GM12878 (cell line): ENCODE results near the gene LGALS1. TPM values are rescaled to one million over a fixed set of nuclear protein-coding genes. Genes with fewer than 3 reads are reported as not detected.

Experiments
- ATAC-seq: fragments of 200-7000 bp; cut with Tn5 transposase; 3 replicates; pipeline ENCODE4 v1.9.1; 2020; ENCODE audit warnings: mild to moderate bottlenecking, moderate library complexity
- BruUV-seq: library from RNA; stranded (reverse); fragments of 400-500 nt; replicated peaks from 2 replicates; lab custom pipeline; 2021; lab: Mats Ljungman, UMichigan
- CTCF ChIA-PET: fragments of 300-600 bp; sonication (Branson Sonifier 250); formaldehyde crosslinking; extraction: SDS; loops from one replicate; lab custom pipeline; 2021; ENCODE audit warnings: inconsistent platforms; lab: Yijun Ruan, JAX
- POLR2A ChIA-PET: fragments of 350-600 bp; formaldehyde crosslinking; extraction: SDS; loops from one replicate; lab custom pipeline; 2021; ENCODE audit warnings: inconsistent platforms; lab: Charles Lee
- RAD21 ChIA-PET: fragments of 300-600 bp; sonication (Branson Sonifier 250); formaldehyde crosslinking; loops from one replicate; lab custom pipeline; 2023; ENCODE audit warnings: antibody characterized with exemption; ENCODE audit not compliant: unreplicated experiment; lab: Charles Lee
- SMC1A ChIA-PET: fragments of 300-600 bp; sonication (Branson Sonifier 250); formaldehyde crosslinking; loops from one replicate; lab custom pipeline; 2023; ENCODE audit not compliant: unreplicated experiment, uncharacterized antibody; lab: Charles Lee
- DNase-seq: peaks from one replicate; pipeline ENCODE4 v3.0.0-alpha.2; 2011; ENCODE audit warnings: low read depth, low spot score
- FAIRE-seq: peaks from 3 replicates; lab custom pipeline; 2011; peaks lifted over from hg19 to GRCh38; lab: Jason Lieb, UNC
- H2AFZ ChIP-seq: 2 replicates; pipeline ENCODE4 v1.6.0; 2011; ENCODE audit warnings: low read depth, low read length, control low read depth; ENCODE audit not compliant: control insufficient read depth
- H3K27ac ChIP-seq: 2 replicates; pipeline ENCODE4 v1.5.1; 2011; ENCODE audit warnings: control low read depth; ENCODE audit not compliant: control insufficient read depth, insufficient read depth
- H3K27me3 ChIP-seq, 2 experiments: replicated peaks in 1 of 2; 2 replicates each; pipeline versions ENCODE4 v1.6.0 to v1.6.1; 2011; ENCODE audit warnings: low read length in 1 of 2; ENCODE audit not compliant: control insufficient read depth in 2 of 2, insufficient read depth in 2 of 2
- H3K36me3 ChIP-seq, 2 experiments: 2 replicates each; pipeline ENCODE4 v1.5.1; 2011; ENCODE audit warnings: low read length in 1 of 2; ENCODE audit not compliant: control insufficient read depth in 2 of 2, insufficient read depth in 2 of 2
- H3K4me1 ChIP-seq: 2 replicates; pipeline ENCODE4 v1.6.1; 2011; ENCODE audit warnings: mild to moderate bottlenecking, low read length, moderate library complexity, mixed read lengths; ENCODE audit not compliant: control insufficient read depth, insufficient read depth
- H3K4me2 ChIP-seq: 2 replicates; pipeline ENCODE4 v1.6.0; 2011; ENCODE audit warnings: control low read depth; ENCODE audit not compliant: control insufficient read depth, insufficient read depth
- H3K4me3 ChIP-seq: fragments of 200-600 bp; sonication (generic); 2 replicates; pipeline ENCODE4 v1.5.1; 2016
- H3K79me2 ChIP-seq: 2 replicates; pipeline ENCODE4 v1.6.0; 2011; ENCODE audit warnings: low read length; ENCODE audit not compliant: control insufficient read depth, insufficient read depth
- H3K9ac ChIP-seq: 2 replicates; pipeline ENCODE4 v1.8.0; 2011; ENCODE audit warnings: low read length, control low read depth, mixed read lengths; ENCODE audit not compliant: control insufficient read depth, insufficient read depth
- H3K9me3 ChIP-seq: replicated peaks from 3 replicates; pipeline ENCODE4 v1.5.1; 2011; ENCODE audit warnings: mild to moderate bottlenecking, low read length; ENCODE audit not compliant: control insufficient read depth, insufficient read depth
- H4K20me1 ChIP-seq: 2 replicates; pipeline ENCODE4 v1.6.0; 2011; ENCODE audit not compliant: control insufficient read depth, insufficient read depth
- EGR1 ChIP-seq, 2 experiments: IDR thresholded peaks; 1 replicate in 1 of 2; 2 replicates in 1 of 2; pipeline ENCODE4 v1.6.1; 2011 to 2012; ENCODE audit warnings: low read depth in 2 of 2, low read length in 2 of 2, borderline replicate concordance in 1 of 2, mild to moderate bottlenecking in 1 of 2, moderate library complexity in 1 of 2
- IKZF1 ChIP-seq: fragments of 450-650 bp; conservative IDR thresholded peaks from 2 replicates; pipeline ENCODE4 v1.6.1; 2017; ENCODE audit warnings: antibody characterized with exemption, mild to moderate bottlenecking
- JUNB ChIP-seq: IDR thresholded peaks from 2 replicates; pipeline ENCODE4 v1.6.1; 2016; ENCODE audit warnings: antibody characterized with exemption, mild to moderate bottlenecking
- KAT2A ChIP-seq: conservative IDR thresholded peaks from 2 replicates; pipeline ENCODE4 v1.6.1; 2011; ENCODE audit warnings: low read depth, low read length; ENCODE audit not compliant: control insufficient read depth
- PML ChIP-seq: IDR thresholded peaks from 2 replicates; pipeline ENCODE4 v1.6.1; 2012; ENCODE audit warnings: low read length, inconsistent platforms
- POLR2AphosphoS2 ChIP-seq: IDR thresholded peaks from 2 replicates; pipeline ENCODE4 v1.6.1; 2011; ENCODE audit warnings: low read depth, mild to moderate bottlenecking, low read length, improper control_type of control experiment, moderate library complexity
- POLR2AphosphoS5 ChIP-seq: IDR thresholded peaks from 2 replicates; pipeline ENCODE4 v1.6.1; 2011; ENCODE audit warnings: mild to moderate bottlenecking, low read length, inconsistent platforms
- RELA ChIP-seq: fragments of 450-650 bp; IDR thresholded peaks from 2 replicates; pipeline ENCODE4 v1.8.0; 2014; ENCODE audit warnings: borderline replicate concordance; ENCODE audit not compliant: partially characterized antibody
- RFX5 ChIP-seq: IDR thresholded peaks from 2 replicates; pipeline ENCODE4 v1.6.1; 2011; ENCODE audit warnings: low read depth, low read length, improper control_type of control experiment
- RUNX3 ChIP-seq: IDR thresholded peaks from 2 replicates; pipeline ENCODE4 v1.6.1; 2012; ENCODE audit warnings: low read length, inconsistent platforms
- SIN3A ChIP-seq: IDR thresholded peaks from 2 replicates; pipeline ENCODE4 v1.6.1; 2012; ENCODE audit warnings: low read depth, low read length, improper control_type of control experiment
- SUPT20H ChIP-seq: IDR thresholded peaks from 2 replicates; pipeline ENCODE4 v1.6.1; 2011; ENCODE audit warnings: low read depth, mild to moderate bottlenecking, low read length, moderate library complexity, borderline replicate concordance; ENCODE audit not compliant: control insufficient read depth
- TAF1 ChIP-seq: IDR thresholded peaks from 2 replicates; pipeline ENCODE4 v1.6.1; 2011; ENCODE audit warnings: mild to moderate bottlenecking, low read depth, low read length, borderline replicate concordance
- TCF3 ChIP-seq: IDR thresholded peaks from 2 replicates; pipeline ENCODE4 v1.6.1; 2012; ENCODE audit warnings: low read depth, mild to moderate bottlenecking, low read length, borderline replicate concordance; ENCODE audit not compliant: insufficient read depth
- ZNF274 ChIP-seq: IDR thresholded peaks from one replicate; pipeline ENCODE4 v1.8.0; 2011; ENCODE audit not compliant: insufficient read length, insufficient read depth
- WGBS: methylation state at CpG from one replicate; pipeline ENCODE4 v1.1.6; 2016; ENCODE audit warnings: low lambda C conversion rate; ENCODE audit not compliant: insufficient replicate concordance, insufficient coverage; ENCODE audit errors: missing lambda C conversion rate; 5-methylcytosine and 5-hydroxymethylcytosine counted together
- in situ Hi-C: fragments of 300-500 bp; cut with MboI; formaldehyde crosslinking; loops from 9 replicates; pipeline ENCODE4 v1.14.3; 2018; ENCODE audit warnings: mixed read lengths
- intact Hi-C: fragments of 100-400 bp; cut with micrococcal nuclease; formaldehyde crosslinking; loops from one replicate; pipeline ENCODE4 v1.14.2; 2022; ENCODE audit not compliant: unreplicated experiment
- polyA plus RNA-seq, 11 experiments: library from polyadenylated mRNA; depleted of rRNA in 4 of 11; unstranded in 6 of 11; stranded (reverse) in 5 of 11; fragments of >200 nt; fragmentation: Nextera tagmentation in 4 of 11; fragmentation: Illumina TruSeq in 1 of 11; extraction: Ambion mirVana in 4 of 11; extraction: Trizol in 1 of 11; gene quantifications; 1 replicate in 1 of 11; 2 replicates in 10 of 11; pipeline versions ENCODE4 v1.2.1 to v1.2.3, GENCODE V29; 2011 to 2016; ENCODE audit warnings: inconsistent platforms in 2 of 11, missing spikeins in 2 of 11, low read depth in 1 of 11
- total RNA-seq, 4 experiments: library from RNA; depleted of rRNA in 3 of 4; stranded (reverse); fragments of >200 nt in 3 of 4; fragmentation: Illumina TruSeq in 1 of 4; extraction: Trizol in 1 of 4; gene quantifications; 2 replicates each; pipeline versions ENCODE4 v1.2.1 to v1.2.3, GENCODE V29; 2013 to 2021
- TF ChIP-seq, protein P1 (sequence below): fragments of 150-350 bp; IDR thresholded peaks from 2 replicates; pipeline ENCODE4 v1.6.1; 2016; ENCODE audit warnings: low read depth, low read length
- TF ChIP-seq, protein P2 (sequence below): fragments of 450-650 bp; IDR thresholded peaks from 2 replicates; pipeline ENCODE4 v1.6.1; 2017; ENCODE audit warnings: low read depth, mild to moderate bottlenecking, moderate library complexity
- TF ChIP-seq, protein P3 (sequence below): fragments of 450-650 bp; IDR thresholded peaks from 2 replicates; pipeline ENCODE4 v1.6.1; 2016; ENCODE audit warnings: mild to moderate bottlenecking

The LGALS1 gene
- total and polyA plus RNA-seq, 10 of the 15 experiments (the other 5 are each of a cell fraction or from before 2014, with no cell fraction given): 312 to 1,889 (median 706) TPM

DNA sequence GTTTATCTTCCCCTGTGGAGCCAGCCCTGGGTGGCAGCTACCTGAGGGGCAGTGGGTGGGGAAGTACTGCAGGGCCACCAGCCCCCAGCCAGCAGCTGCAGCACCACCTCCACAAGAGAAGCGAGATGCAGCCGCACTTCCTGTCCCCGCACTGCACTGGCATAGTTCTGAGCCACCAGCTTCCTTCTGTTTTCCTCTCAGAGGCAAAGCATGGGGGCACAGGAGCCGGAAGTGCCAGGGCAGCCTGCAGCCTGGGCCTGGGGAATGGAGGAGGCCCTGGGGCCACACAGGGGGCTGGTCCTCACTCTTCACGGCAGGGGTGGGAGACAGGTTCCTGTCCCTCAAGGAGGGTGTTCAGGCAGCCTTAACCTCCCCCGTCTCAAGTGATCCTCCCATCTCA lies 47.9 kb upstream of the LGALS1 start:
- Histone ChIP-seq H3K4me3 (no peak overlapping the region), H3K4me1 (peaks cover 34% of the 10 kb centered on the region), H3K9ac (peak overlapping the region; percentile 8; the same call in 1 of the 2 replicates), H3K27ac (peak overlapping the region; percentile 60), H3K36me3 (peaks cover 14 to 20% of the 10 kb centered on the region in 2 experiments; a peak in 3 of 4 replicates), H3K4me2 (no peak overlapping the region; the same call in 1 of the 2 replicates), H3K9me3 (no peaks in the 10 kb centered on the region), H2AFZ (0 out of 2 replicates have a peak overlapping the region, but pooled peaks have one; percentile 10), H4K20me1 (no peaks in the 10 kb centered on the region), H3K79me2 (no peaks in the 10 kb centered on the region), H3K27me3 (no peaks in the 10 kb centered on the region)
- ChIA-PET SMC1A (interaction anchor here (0.9 to 5.9 kb wide), 13 partner anchors 8 to 56 kb away, joined by 3 to 69 read pairs (median 5); partner anchors contain the start of genes GGA1, PDXP and SH3BP1), RAD21 (interaction anchor here (0.8 to 7.1 kb wide), 9 partner anchors 8 to 53 kb away, joined by 3 to 76 read pairs (median 6); partner anchors contain the start of genes LGALS1, PDXP and SH3BP1), POLR2A (interaction anchor here (0.6 to 5.0 kb wide), 13 partner anchors 10 to 217 kb away, joined by 3 to 45 read pairs (median 4); partner anchors contain the start of genes ANKRD54, GGA1, LGALS1 and PDXP), CTCF (interaction anchor here (0.6 to 14.9 kb wide), 7 partner anchors 10 to 398 kb away, joined by 3 to 275 read pairs (median 63); partner anchors contain the start of genes GGA1, LGALS1, NOL12 and PDXP)
- FAIRE-seq (peak; percentile 64), ATAC-seq (peak; percentile 58), DNase-seq (no peak)
- WGBS: 45% methylated on average over 5 of the region's 6 CpGs
- in situ Hi-C loops: loop anchor here (5.0 kb wide), 1 partner anchor 55 kb away; no protein-coding TSS in a partner anchor
- intact Hi-C loops: no loop called here
- no TSS peak for BruUV-seq
- TF ChIP-seq RELA (no peak), SUPT20H (no peak), RFX5 (no peak), ZNF274 (no peak), IKZF1 (peak; percentile 51; the same call in 1 of the 2 replicates), RUNX3 (no peak), KAT2A (no peak), SIN3A (no peak), POLR2AphosphoS2 (no peak), POLR2AphosphoS5 (0 out of 2 replicates have a peak, but pooled peaks have one; percentile 8), PML (no peak), EGR1 (IDR thresholded peaks at IDR 0.05; ENCODE audit: borderline replicate concordance in 1 of 2, low read depth in 2 of 2, low read length in 2 of 2) (no peak), TCF3 (0 out of 2 replicates have a peak, but pooled peaks have one; percentile 32), JUNB (no peak), TAF1 (no peak)
- TF ChIP-seq, protein P1, sequence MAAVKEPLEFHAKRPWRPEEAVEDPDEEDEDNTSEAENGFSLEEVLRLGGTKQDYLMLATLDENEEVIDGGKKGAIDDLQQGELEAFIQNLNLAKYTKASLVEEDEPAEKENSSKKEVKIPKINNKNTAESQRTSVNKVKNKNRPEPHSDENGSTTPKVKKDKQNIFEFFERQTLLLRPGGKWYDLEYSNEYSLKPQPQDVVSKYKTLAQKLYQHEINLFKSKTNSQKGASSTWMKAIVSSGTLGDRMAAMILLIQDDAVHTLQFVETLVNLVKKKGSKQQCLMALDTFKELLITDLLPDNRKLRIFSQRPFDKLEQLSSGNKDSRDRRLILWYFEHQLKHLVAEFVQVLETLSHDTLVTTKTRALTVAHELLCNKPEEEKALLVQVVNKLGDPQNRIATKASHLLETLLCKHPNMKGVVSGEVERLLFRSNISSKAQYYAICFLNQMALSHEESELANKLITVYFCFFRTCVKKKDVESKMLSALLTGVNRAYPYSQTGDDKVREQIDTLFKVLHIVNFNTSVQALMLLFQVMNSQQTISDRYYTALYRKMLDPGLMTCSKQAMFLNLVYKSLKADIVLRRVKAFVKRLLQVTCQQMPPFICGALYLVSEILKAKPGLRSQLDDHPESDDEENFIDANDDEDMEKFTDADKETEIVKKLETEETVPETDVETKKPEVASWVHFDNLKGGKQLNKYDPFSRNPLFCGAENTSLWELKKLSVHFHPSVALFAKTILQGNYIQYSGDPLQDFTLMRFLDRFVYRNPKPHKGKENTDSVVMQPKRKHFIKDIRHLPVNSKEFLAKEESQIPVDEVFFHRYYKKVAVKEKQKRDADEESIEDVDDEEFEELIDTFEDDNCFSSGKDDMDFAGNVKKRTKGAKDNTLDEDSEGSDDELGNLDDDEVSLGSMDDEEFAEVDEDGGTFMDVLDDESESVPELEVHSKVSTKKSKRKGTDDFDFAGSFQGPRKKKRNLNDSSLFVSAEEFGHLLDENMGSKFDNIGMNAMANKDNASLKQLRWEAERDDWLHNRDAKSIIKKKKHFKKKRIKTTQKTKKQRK: no peak
- TF ChIP-seq, protein P2, sequence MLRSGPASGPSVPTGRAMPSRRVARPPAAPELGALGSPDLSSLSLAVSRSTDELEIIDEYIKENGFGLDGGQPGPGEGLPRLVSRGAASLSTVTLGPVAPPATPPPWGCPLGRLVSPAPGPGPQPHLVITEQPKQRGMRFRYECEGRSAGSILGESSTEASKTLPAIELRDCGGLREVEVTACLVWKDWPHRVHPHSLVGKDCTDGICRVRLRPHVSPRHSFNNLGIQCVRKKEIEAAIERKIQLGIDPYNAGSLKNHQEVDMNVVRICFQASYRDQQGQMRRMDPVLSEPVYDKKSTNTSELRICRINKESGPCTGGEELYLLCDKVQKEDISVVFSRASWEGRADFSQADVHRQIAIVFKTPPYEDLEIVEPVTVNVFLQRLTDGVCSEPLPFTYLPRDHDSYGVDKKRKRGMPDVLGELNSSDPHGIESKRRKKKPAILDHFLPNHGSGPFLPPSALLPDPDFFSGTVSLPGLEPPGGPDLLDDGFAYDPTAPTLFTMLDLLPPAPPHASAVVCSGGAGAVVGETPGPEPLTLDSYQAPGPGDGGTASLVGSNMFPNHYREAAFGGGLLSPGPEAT: no peak
- TF ChIP-seq, protein P3, sequence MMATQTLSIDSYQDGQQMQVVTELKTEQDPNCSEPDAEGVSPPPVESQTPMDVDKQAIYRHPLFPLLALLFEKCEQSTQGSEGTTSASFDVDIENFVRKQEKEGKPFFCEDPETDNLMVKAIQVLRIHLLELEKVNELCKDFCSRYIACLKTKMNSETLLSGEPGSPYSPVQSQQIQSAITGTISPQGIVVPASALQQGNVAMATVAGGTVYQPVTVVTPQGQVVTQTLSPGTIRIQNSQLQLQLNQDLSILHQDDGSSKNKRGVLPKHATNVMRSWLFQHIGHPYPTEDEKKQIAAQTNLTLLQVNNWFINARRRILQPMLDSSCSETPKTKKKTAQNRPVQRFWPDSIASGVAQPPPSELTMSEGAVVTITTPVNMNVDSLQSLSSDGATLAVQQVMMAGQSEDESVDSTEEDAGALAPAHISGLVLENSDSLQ: no peak
